Upper lobe of right lung (tissue), 1 donor: ENCODE results near the gene IL21R. TPM values are rescaled to one million over a fixed set of nuclear protein-coding genes. Genes with fewer than 3 reads are reported as not detected.
A peak's percentile ranks its signal among the peaks of the same experiment; 100 is the strongest.

Experiments used
- ATAC-seq: fragments of 200-7000 bp; cut with Tn5 transposase; one replicate; pipeline ENCODE4 v1.9.1; 2020; ENCODE audit warnings: mild to moderate bottlenecking, moderate library complexity
- DNase-seq: peaks from one replicate; pipeline ENCODE4 v3.0.0-alpha.2; 2020
- H3K27ac ChIP-seq: fragments of 200-600 bp; one replicate; pipeline ENCODE4 v1.8.0; 2022
- H3K27me3 ChIP-seq: fragments of 200-600 bp; one replicate; pipeline ENCODE4 v1.8.0; 2022; ENCODE audit warnings: mild to moderate bottlenecking
- H3K36me3 ChIP-seq: fragments of 200-600 bp; one replicate; pipeline ENCODE4 v1.8.0; 2022
- H3K4me1 ChIP-seq: fragments of 200-600 bp; one replicate; pipeline ENCODE4 v1.8.0; 2022
- H3K4me3 ChIP-seq: fragments of 200-600 bp; one replicate; pipeline ENCODE4 v1.8.0; 2022; ENCODE audit warnings: mild to moderate bottlenecking
- H3K9me3 ChIP-seq: fragments of 200-600 bp; one replicate; pipeline ENCODE4 v1.8.0; 2022
- CTCF ChIP-seq: fragments of 200-600 bp; IDR thresholded peaks from one replicate; pipeline ENCODE4 v1.8.0; 2022; ENCODE audit warnings: antibody characterized with exemption
- intact Hi-C: fragments of 100-400 bp; cut with DNase I; formaldehyde crosslinking; loops from one replicate; pipeline ENCODE4 v1.11.0; 2022
- total RNA-seq: library from RNA; stranded (reverse); fragmentation: NEBNext Ultra II Directional; extraction: Animal tissue kit (Norgen Biotek cat#: 25700); gene quantifications from one replicate; pipeline ENCODE4 v1.2.1, GENCODE V29; 2021
- donor health status: DM: no; HTN: yes; CAD: no; lungs with severe emphysema.

IL21R gene
- total RNA-seq, 1 donor from 2014 or later = 3.9 TPM

DNA sequence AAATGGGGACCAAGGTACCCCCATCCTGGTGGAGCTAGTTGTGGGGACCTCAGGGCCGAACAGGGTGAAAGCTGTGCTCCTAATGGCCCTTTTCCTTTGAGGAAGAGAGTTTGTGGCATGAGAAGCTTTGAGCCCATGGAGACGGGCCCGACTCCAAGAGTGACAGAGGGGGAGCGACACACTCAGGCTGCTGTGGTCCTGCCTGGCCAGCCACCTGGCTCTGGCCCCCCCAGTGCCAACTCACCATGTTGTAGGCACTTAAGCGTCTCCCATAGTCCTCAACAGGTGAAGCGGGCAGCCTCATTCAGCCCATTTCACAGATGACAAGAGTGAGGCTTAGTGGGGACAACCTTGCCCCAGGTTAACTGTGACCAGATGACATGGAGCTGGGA, 1.6 kb downstream of the IL21R start:
- no peaks in the 10 kb centered on the region for H3K9me3 ChIP-seq
- intact Hi-C loops = no loop called here
- no peak for ATAC-seq
- no peaks in the 10 kb centered on the region for H3K36me3 ChIP-seq
- TF ChIP-seq CTCF = no peak
- no peak for DNase-seq
- no peak overlapping the region for H3K27ac ChIP-seq
- H3K4me3 ChIP-seq = peak overlapping the region; percentile 31
- no peaks in the 10 kb centered on the region for H3K27me3 ChIP-seq
- peaks cover 17% of the 10 kb centered on the region for H3K4me1 ChIP-seq

- no peak for DNase-seq
- Histone ChIP-seq H3K27ac (no peak overlapping the region), H3K4me3 (peak overlapping the region; percentile 31), H3K9me3 (no peaks in the 10 kb centered on the region), H3K36me3 (no peaks in the 10 kb centered on the region), H3K4me1 (peaks cover 17% of the 10 kb centered on the region), H3K27me3 (no peaks in the 10 kb centered on the region)
- TF ChIP-seq CTCF = no peak
- no peak for ATAC-seq
- intact Hi-C loops = no loop called here
These were observed 2.3 kb downstream of the IL21R start for GRCh38 chr16:27404163-27404823.

GRCh38 chr16:27405546-27406451, 3.8 kb downstream of the IL21R start:
- Histone ChIP-seq H3K36me3 (no peaks in the 10 kb centered on the region), H3K4me3 (no peak overlapping the region), H3K27me3 (no peaks in the 10 kb centered on the region), H3K27ac (no peak overlapping the region), H3K4me1 (peaks cover 17% of the 10 kb centered on the region), H3K9me3 (no peaks in the 10 kb centered on the region)
- intact Hi-C loops = no loop called here
- ATAC-seq (no peak), DNase-seq (no peak)
- no peak for TF ChIP-seq CTCF

GRCh38 chr16:27406511-27407128, 4.6 kb downstream of the IL21R start:
- TF ChIP-seq CTCF = no peak
- DNase-seq (no peak), ATAC-seq (no peak)
- Histone ChIP-seq H3K9me3 (no peaks in the 10 kb centered on the region), H3K4me1 (peaks cover 12% of the 10 kb centered on the region), H3K27ac (no peak overlapping the region), H3K4me3 (no peak overlapping the region), H3K36me3 (no peaks in the 10 kb centered on the region), H3K27me3 (no peaks in the 10 kb centered on the region)
- intact Hi-C loops = no loop called here

DNA sequence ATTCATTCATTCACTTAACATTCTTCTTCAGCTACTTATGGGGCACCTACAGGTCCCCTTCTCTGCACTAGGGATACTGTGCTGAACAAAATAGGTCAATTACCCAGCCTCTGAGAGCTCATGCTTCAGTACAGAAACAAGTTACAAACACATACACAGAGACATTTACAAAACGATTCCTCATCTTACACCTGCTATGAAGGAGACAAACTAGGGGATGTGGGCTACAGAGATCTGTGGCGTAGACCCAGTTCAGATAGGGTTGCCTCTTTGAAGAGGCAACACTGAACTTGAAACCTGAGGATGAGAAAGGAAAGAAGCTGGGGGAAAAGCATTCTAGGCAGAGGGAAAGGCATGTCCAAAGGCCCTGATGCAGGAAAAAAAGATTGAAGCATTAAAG, 5.2 kb downstream of the IL21R start:
- Histone ChIP-seq H3K4me1 (peaks cover 7% of the 10 kb centered on the region), H3K9me3 (peaks cover 2% of the 10 kb centered on the region), H3K27me3 (no peaks in the 10 kb centered on the region), H3K4me3 (no peak overlapping the region), H3K27ac (no peak overlapping the region), H3K36me3 (no peaks in the 10 kb centered on the region)
- TF ChIP-seq CTCF = no peak
- no peak for ATAC-seq
- no peak for DNase-seq
- intact Hi-C loops = no loop called here
